GM12878 (cell line): Measurements from ENCODE around the gene TMEM98. TPM values are rescaled to one million over a fixed set of nuclear protein-coding genes. Genes with fewer than 3 reads are reported as not detected.
"Not testable (repeated sequence)": the region's sequence is repeated elsewhere in the genome, so short reads cannot be mapped to it uniquely, and the experiment has no call there.

Experiments used
- ATAC-seq: fragments of 200-7000 bp; cut with Tn5 transposase; 3 replicates; pipeline ENCODE4 v1.9.1; 2020; ENCODE audit warnings: mild to moderate bottlenecking, moderate library complexity
- BruUV-seq: library from RNA; stranded (reverse); fragments of 400-500 nt; replicated peaks from 2 replicates; lab custom pipeline; 2021; lab: Mats Ljungman, UMichigan
- CTCF ChIA-PET: fragments of 300-600 bp; sonication (Branson Sonifier 250); formaldehyde crosslinking; extraction: SDS; loops from one replicate; lab custom pipeline; 2021; ENCODE audit warnings: inconsistent platforms; lab: Yijun Ruan, JAX
- POLR2A ChIA-PET: fragments of 350-600 bp; formaldehyde crosslinking; extraction: SDS; loops from one replicate; lab custom pipeline; 2021; ENCODE audit warnings: inconsistent platforms; lab: Charles Lee
- RAD21 ChIA-PET: fragments of 300-600 bp; sonication (Branson Sonifier 250); formaldehyde crosslinking; loops from one replicate; lab custom pipeline; 2023; ENCODE audit warnings: antibody characterized with exemption; ENCODE audit not compliant: unreplicated experiment; lab: Charles Lee
- SMC1A ChIA-PET: fragments of 300-600 bp; sonication (Branson Sonifier 250); formaldehyde crosslinking; loops from one replicate; lab custom pipeline; 2023; ENCODE audit not compliant: unreplicated experiment, uncharacterized antibody; lab: Charles Lee
- DNase-seq: peaks from one replicate; pipeline ENCODE4 v3.0.0-alpha.2; 2011; ENCODE audit warnings: low read depth, low spot score
- FAIRE-seq: peaks from 3 replicates; lab custom pipeline; 2011; peaks lifted over from hg19 to GRCh38; lab: Jason Lieb, UNC
- H2AFZ ChIP-seq: 2 replicates; pipeline ENCODE4 v1.6.0; 2011; ENCODE audit warnings: low read depth, low read length, control low read depth; ENCODE audit not compliant: control insufficient read depth
- H3K27ac ChIP-seq: 2 replicates; pipeline ENCODE4 v1.5.1; 2011; ENCODE audit warnings: control low read depth; ENCODE audit not compliant: control insufficient read depth, insufficient read depth
- H3K27me3 ChIP-seq, 2 experiments: replicated peaks in 1 of 2; 2 replicates each; pipeline versions ENCODE4 v1.6.0 to v1.6.1; 2011; ENCODE audit warnings: low read length in 1 of 2; ENCODE audit not compliant: control insufficient read depth in 2 of 2, insufficient read depth in 2 of 2
- H3K36me3 ChIP-seq, 2 experiments: 2 replicates each; pipeline ENCODE4 v1.5.1; 2011; ENCODE audit warnings: low read length in 1 of 2; ENCODE audit not compliant: control insufficient read depth in 2 of 2, insufficient read depth in 2 of 2
- H3K4me1 ChIP-seq: 2 replicates; pipeline ENCODE4 v1.6.1; 2011; ENCODE audit warnings: mild to moderate bottlenecking, low read length, moderate library complexity, mixed read lengths; ENCODE audit not compliant: control insufficient read depth, insufficient read depth
- H3K4me2 ChIP-seq: 2 replicates; pipeline ENCODE4 v1.6.0; 2011; ENCODE audit warnings: control low read depth; ENCODE audit not compliant: control insufficient read depth, insufficient read depth
- H3K4me3 ChIP-seq: fragments of 200-600 bp; sonication (generic); 2 replicates; pipeline ENCODE4 v1.5.1; 2016
- H3K79me2 ChIP-seq: 2 replicates; pipeline ENCODE4 v1.6.0; 2011; ENCODE audit warnings: low read length; ENCODE audit not compliant: control insufficient read depth, insufficient read depth
- H3K9ac ChIP-seq: 2 replicates; pipeline ENCODE4 v1.8.0; 2011; ENCODE audit warnings: low read length, control low read depth, mixed read lengths; ENCODE audit not compliant: control insufficient read depth, insufficient read depth
- H3K9me3 ChIP-seq: replicated peaks from 3 replicates; pipeline ENCODE4 v1.5.1; 2011; ENCODE audit warnings: mild to moderate bottlenecking, low read length; ENCODE audit not compliant: control insufficient read depth, insufficient read depth
- H4K20me1 ChIP-seq: 2 replicates; pipeline ENCODE4 v1.6.0; 2011; ENCODE audit not compliant: control insufficient read depth, insufficient read depth
- BMI1 ChIP-seq: fragments of 450-650 bp; IDR thresholded peaks from 2 replicates; pipeline ENCODE4 v1.6.1; 2016; ENCODE audit warnings: mild to moderate bottlenecking, moderate library complexity, borderline replicate concordance
- CHD4 ChIP-seq: fragments of 200-600 bp; sonication (generic); IDR thresholded peaks from 2 replicates; pipeline ENCODE4 v1.6.1; 2016; ENCODE audit warnings: mild to moderate bottlenecking
- RAD51 ChIP-seq: fragments of 450-650 bp; IDR thresholded peaks from 2 replicates; pipeline ENCODE4 v1.6.1; 2016; ENCODE audit warnings: moderate library complexity, mild to moderate bottlenecking, inconsistent platforms
- SRF ChIP-seq, 2 experiments: IDR thresholded peaks; 2 replicates each; pipeline ENCODE4 v1.6.1; 2011; ENCODE audit warnings: low read depth in 2 of 2, low read length in 2 of 2, mild to moderate bottlenecking in 1 of 2, moderate library complexity in 1 of 2
- SUPT20H ChIP-seq: IDR thresholded peaks from 2 replicates; pipeline ENCODE4 v1.6.1; 2011; ENCODE audit warnings: low read depth, mild to moderate bottlenecking, low read length, moderate library complexity, borderline replicate concordance; ENCODE audit not compliant: control insufficient read depth
- ZZZ3 ChIP-seq: IDR thresholded peaks from 2 replicates; pipeline ENCODE4 v1.6.1; 2011; ENCODE audit warnings: low read depth; ENCODE audit not compliant: control insufficient read depth, insufficient read length
- WGBS: methylation state at CpG from one replicate; pipeline ENCODE4 v1.1.6; 2016; ENCODE audit warnings: low lambda C conversion rate; ENCODE audit not compliant: insufficient replicate concordance, insufficient coverage; ENCODE audit errors: missing lambda C conversion rate; 5-methylcytosine and 5-hydroxymethylcytosine counted together
- in situ Hi-C: fragments of 300-500 bp; cut with MboI; formaldehyde crosslinking; loops from 9 replicates; pipeline ENCODE4 v1.14.3; 2018; ENCODE audit warnings: mixed read lengths
- intact Hi-C: fragments of 100-400 bp; cut with micrococcal nuclease; formaldehyde crosslinking; loops from one replicate; pipeline ENCODE4 v1.14.2; 2022; ENCODE audit not compliant: unreplicated experiment
- polyA plus RNA-seq, 11 experiments: library from polyadenylated mRNA; depleted of rRNA in 4 of 11; unstranded in 6 of 11; stranded (reverse) in 5 of 11; fragments of >200 nt; fragmentation: Nextera tagmentation in 4 of 11; fragmentation: Illumina TruSeq in 1 of 11; extraction: Ambion mirVana in 4 of 11; extraction: Trizol in 1 of 11; gene quantifications; 1 replicate in 1 of 11; 2 replicates in 10 of 11; pipeline versions ENCODE4 v1.2.1 to v1.2.3, GENCODE V29; 2011 to 2016; ENCODE audit warnings: inconsistent platforms in 2 of 11, missing spikeins in 2 of 11, low read depth in 1 of 11
- total RNA-seq, 4 experiments: library from RNA; depleted of rRNA in 3 of 4; stranded (reverse); fragments of >200 nt in 3 of 4; fragmentation: Illumina TruSeq in 1 of 4; extraction: Trizol in 1 of 4; gene quantifications; 2 replicates each; pipeline versions ENCODE4 v1.2.1 to v1.2.3, GENCODE V29; 2013 to 2021
- TF ChIP-seq, protein P1 (sequence below): IDR thresholded peaks from 2 replicates; pipeline ENCODE4 v1.6.1; 2011; ENCODE audit warnings: low read depth, low read length, improper control_type of control experiment, borderline replicate concordance

Gene TMEM98
- total and polyA plus RNA-seq, 10 of the 15 experiments (the other 5 are each of a cell fraction or from before 2014, with no cell fraction given): 0.04 to 0.73 (median 0.13) TPM; not detected in 3

GRCh38 chr17:32985050-32985756 is 57.2 kb downstream of the TMEM98 start:
- intact Hi-C loops (no loop called here), in situ Hi-C loops (no loop called here)
- Histone ChIP-seq H3K27ac (no peak overlapping the region), H3K79me2 (no peaks in the 10 kb centered on the region), H3K4me2 (no peak overlapping the region), H4K20me1 (no peaks in the 10 kb centered on the region), H3K9ac (no peak overlapping the region), H2AFZ (no peak overlapping the region)
- no peak for DNase-seq
- SMC1A ChIA-PET: interaction anchor here (0.6 to 3.0 kb wide), 4 partner anchors 10 to 15 kb away, joined by 3 to 8 read pairs (median 4); no protein-coding TSS in a partner anchor
- no peak for ATAC-seq
- WGBS: 55% methylated on average over 4 of the region's 4 CpGs
- FAIRE-seq: no peak
- TF ChIP-seq, protein P1, sequence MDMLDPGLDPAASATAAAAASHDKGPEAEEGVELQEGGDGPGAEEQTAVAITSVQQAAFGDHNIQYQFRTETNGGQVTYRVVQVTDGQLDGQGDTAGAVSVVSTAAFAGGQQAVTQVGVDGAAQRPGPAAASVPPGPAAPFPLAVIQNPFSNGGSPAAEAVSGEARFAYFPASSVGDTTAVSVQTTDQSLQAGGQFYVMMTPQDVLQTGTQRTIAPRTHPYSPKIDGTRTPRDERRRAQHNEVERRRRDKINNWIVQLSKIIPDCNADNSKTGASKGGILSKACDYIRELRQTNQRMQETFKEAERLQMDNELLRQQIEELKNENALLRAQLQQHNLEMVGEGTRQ: no peak
- TF ChIP-seq ZZZ3: no peak
- no peak for TF ChIP-seq RAD51
- TF ChIP-seq BMI1: no peak
- no peak for TF ChIP-seq SRF (IDR thresholded peaks at IDR 0.05; ENCODE audit: low read depth in 2 of 2, low read length in 2 of 2)
- TF ChIP-seq SUPT20H: no peak
- no peak for TF ChIP-seq CHD4
- TF ChIP-seq, all 136 proteins: peak for 0
- POLR2A ChIA-PET: no interaction called here
- peaks cover 9% of the 10 kb centered on the region for H3K9me3 ChIP-seq
- BruUV-seq: no TSS peak
- no peaks in the 10 kb centered on the region for H3K4me1 ChIP-seq
- H3K27me3 ChIP-seq: no peaks in the 10 kb centered on the region
- no peak overlapping the region for H3K4me3 ChIP-seq
- CTCF ChIA-PET: interaction anchor here (0.8 to 1.6 kb wide), 3 partner anchors 13 to 202 kb away, joined by 3 to 12 read pairs (median 3); no protein-coding TSS in a partner anchor
- RAD21 ChIA-PET: interaction anchor here (0.9 kb wide), 1 partner anchor 108 kb away, joined by 4 read pairs; the partner anchor contains the start of gene MYO1D
- no peaks in the 10 kb centered on the region for H3K36me3 ChIP-seq

- H3K9ac ChIP-seq, H4K20me1 ChIP-seq, H3K27ac ChIP-seq, intact Hi-C loops, SMC1A ChIA-PET, in situ Hi-C loops, H3K27me3 ChIP-seq, H3K4me1 ChIP-seq, H3K36me3 ChIP-seq, H3K4me3 ChIP-seq, DNase-seq, BruUV-seq, ATAC-seq, H3K4me2 ChIP-seq, H2AFZ ChIP-seq, FAIRE-seq, H3K79me2 ChIP-seq, H3K9me3 ChIP-seq, POLR2A ChIA-PET: not testable (repeated sequence)
- WGBS: 0% methylated on average over 1 of the region's 1 CpG
- ChIA-PET CTCF (interaction anchor here (1.2 kb wide), 1 partner anchor 11 kb away, joined by 5 read pairs; no protein-coding TSS in a partner anchor), RAD21 (interaction anchor here (1.1 kb wide), 1 partner anchor 10 kb away, joined by 6 read pairs; no protein-coding TSS in a partner anchor)
Measured at GRCh38 chr17:32987453-32987805, 59.5 kb downstream of the TMEM98 start.

DNA sequence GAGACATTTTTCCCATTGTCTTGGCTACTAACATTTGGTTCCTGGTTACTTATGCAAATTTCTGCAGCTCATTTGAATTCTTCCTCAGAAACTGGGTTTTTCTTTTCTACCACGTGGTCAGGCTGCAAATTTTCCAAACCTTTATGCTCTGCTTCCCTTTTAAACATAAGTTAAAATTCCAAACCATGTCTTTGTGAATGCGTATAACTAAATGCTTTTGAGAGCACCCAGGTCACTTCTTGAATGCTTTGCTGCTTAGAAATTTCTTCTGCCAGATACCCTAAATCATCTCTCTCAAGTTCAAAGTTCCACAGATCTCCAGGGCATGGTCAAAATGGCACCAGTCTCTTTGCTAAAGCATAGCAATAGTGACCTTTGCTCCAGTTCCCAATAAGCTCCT is 59.9 kb downstream of the TMEM98 start:
- H3K4me1 ChIP-seq, POLR2A ChIA-PET, SMC1A ChIA-PET, H3K4me3 ChIP-seq, BruUV-seq, H2AFZ ChIP-seq, H3K79me2 ChIP-seq, ATAC-seq, RAD21 ChIA-PET, FAIRE-seq, intact Hi-C loops, H3K36me3 ChIP-seq, H3K27ac ChIP-seq, H3K4me2 ChIP-seq, DNase-seq, in situ Hi-C loops, H3K27me3 ChIP-seq, H3K9ac ChIP-seq, H3K9me3 ChIP-seq, H4K20me1 ChIP-seq: not testable (repeated sequence)
- WGBS: 50% methylated on average over 2 of the region's 2 CpGs
- CTCF ChIA-PET: interaction anchor here (1.2 kb wide), 1 partner anchor 10 kb away, joined by 5 read pairs; no protein-coding TSS in a partner anchor
